HG02798 (cell line): Measurements from ENCODE around the gene MORN5.

Experiments used
- ATAC-seq: cut with Tn5 transposase; IDR thresholded peaks from one replicate; pipeline ENCODE4 v1.9.1; 2021; ENCODE audit warnings: mild to moderate bottlenecking; ENCODE audit not compliant: unreplicated experiment, poor library complexity

Gene MORN5

DNA sequence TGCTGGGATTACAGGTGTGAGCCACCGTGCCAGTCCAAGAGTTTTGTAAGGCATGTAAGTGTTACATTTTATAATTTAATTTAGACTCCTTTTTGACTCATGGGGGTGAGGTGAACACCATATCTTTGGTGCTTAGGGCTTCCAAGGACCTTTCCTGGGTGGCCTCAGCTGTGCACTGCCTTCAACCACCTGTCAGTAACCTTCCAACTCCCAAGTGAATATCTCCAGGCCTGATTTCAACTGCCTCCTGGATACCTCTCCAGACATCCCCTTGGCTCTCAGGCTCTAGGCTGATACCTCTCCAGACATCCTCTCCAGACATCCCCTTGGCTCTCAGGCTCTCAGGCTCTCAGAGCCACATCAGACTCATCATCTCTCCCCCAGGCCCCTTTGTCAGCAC is 35.7 kb upstream of the MORN5 start:
- ATAC-seq, result no peak

DNA sequence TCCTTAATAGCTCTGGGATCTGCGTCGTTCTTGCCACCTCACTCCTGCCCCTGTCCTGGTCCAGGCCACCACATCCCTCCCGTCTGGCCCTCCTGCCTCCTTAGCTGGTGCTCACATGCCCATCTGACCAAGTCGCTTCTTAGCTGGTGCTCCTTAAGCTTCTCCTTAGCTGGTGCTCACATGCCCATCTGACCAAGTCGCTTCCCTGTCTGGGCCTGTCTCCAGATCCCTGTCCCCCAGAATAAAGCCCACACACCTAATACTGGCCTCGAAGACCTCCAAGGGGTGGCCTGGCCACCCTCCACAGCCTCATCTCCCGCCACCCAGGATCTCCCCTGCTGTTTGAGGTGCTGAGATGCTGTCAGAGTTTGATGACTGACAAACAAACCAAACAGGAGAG is 35.2 kb upstream of the MORN5 start:
- no peak for ATAC-seq

- peak; percentile 78 for ATAC-seq
These were observed 34.6 kb upstream of the MORN5 start for GRCh38 chr9:122125158-122125508.

GRCh38 chr9:122125509-122126330 is 34.0 kb upstream of the MORN5 start:
- ATAC-seq, result no peak

DNA sequence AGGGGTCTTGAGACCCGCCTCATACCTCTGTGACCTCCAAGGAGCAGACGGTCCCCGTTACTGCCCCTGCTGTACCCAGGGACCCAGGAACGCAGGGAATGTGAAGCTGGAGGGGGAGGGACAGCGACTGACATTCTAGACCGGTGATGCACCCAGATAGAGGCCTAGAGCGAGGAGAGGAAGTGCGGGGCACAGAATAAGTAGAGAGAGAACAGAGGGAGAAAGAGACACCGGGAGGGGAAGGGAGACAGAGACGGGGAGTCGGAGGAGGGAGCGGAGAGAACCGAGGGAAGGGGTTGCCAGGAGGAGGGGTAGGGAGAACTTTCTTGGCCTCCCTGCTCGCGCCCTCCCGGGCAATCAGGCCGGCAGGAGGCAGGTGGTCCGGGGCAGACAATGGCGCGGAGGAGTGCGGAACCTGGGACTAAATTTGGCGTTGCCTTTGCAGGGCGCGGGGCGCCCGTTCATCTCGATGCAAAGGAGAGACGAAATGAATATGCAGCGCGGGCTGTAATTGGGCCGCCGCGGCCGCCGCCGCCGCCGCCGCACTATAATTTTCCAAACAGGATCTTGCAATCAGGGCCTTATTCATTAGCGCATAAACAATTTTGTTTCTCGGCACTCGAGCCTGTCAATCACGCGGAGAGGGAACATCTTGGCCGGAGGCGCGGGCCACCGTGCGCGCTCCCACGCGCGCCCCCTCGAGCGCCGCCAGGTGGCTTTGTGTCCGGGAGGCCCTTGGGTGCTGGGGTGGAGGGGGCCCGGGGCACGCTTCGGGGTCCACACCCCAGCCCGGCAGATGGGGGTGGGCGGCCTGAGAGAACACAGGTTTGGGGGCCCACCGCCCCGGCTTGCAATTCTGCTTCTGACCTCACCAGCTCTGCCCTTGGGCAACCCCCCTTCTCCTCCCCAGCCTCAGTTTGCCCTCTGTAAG is 33.1 kb upstream of the MORN5 start:
- no peak for ATAC-seq

DNA sequence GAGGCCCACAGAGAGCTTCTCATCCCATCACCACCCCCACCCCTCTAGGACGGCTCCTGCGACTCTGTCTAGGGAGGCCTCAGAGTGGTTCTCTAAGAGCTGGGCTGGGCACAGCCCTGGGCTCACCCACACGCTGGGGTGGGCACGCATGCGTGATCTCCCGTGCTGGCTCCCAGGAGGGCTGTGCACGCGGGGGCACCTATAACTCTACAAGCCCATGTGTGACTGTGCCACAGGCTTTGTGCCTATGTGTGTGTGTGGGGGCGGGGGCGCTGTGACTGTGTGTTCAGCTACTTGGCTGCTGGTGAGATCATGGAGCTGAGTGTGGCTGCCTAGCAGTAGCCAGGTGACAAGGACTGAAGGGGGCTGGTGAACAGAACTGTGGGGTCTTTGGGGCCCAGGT is 32.3 kb upstream of the MORN5 start:
- ATAC-seq, result no peak

DNA sequence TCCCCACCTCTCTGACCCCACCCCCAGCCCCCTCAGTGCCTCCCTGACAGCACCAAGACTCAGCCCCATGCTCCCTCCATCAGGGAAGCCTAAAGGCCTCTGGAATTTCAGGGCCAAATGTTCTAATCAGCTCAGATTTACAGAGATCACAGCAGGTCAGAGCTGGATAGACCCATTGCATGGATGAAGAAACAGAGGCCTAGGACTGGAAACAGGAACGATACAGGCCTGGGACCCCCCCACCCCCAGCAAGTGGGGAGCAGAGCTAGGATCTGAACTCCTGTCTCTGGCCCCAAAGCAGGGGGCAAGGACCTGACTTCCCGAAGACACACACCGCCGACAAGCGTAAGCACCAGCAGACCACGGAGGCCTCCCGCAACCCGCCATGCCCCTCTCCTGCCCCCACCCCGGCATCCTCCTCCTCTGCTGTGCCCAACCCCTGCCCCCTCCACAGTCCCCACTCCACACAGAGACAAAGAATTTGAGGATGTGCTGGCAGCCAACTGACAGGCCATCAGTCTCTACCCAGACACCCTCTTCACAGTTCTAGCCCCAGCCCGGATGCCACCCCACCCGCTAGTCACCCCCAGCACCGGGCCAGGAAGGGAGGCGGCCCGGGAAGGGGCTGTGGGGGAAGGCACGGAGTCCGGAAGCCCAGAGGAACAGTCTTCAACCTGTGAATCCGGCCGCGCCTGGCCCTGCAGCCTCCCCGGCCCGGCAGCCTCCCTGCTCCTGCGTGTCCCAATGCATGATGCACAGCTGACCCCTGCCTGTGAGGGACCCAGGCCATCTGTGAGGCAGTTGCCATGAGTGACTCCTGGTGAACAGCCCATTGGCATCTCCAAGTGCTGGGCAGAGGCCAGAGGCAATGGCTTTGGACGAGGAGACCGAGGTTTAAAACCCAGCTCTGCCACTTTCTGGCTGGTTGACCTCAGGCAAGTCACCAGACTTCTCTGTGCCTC is 31.4 kb upstream of the MORN5 start:
- ATAC-seq, result no peak

GRCh38 chr9:122128969-122129343 is 30.8 kb upstream of the MORN5 start:
- no peak for ATAC-seq

DNA sequence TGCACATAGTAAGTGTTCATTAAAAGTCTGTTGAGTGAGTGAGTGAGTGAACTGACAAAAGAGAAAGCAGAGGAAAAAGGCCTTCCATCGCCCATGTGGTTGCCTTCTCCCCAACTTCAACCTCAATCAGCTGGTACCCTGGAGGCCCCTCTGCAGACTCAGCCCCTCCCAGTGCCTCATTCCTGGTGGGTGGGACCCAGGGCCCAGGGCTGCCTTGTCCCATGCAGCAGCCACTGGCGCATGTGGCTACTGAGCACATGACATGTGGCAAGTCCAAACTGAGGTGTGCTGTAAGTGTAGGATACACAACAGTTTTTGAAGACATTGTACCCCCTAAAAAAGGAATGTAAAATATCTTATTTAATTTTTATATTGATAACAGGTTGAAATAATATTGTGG is 29.7 kb upstream of the MORN5 start:
- ATAC-seq, result no peak

GRCh38 chr9:122130837-122131236 is 28.9 kb upstream of the MORN5 start:
- no peak for ATAC-seq

DNA sequence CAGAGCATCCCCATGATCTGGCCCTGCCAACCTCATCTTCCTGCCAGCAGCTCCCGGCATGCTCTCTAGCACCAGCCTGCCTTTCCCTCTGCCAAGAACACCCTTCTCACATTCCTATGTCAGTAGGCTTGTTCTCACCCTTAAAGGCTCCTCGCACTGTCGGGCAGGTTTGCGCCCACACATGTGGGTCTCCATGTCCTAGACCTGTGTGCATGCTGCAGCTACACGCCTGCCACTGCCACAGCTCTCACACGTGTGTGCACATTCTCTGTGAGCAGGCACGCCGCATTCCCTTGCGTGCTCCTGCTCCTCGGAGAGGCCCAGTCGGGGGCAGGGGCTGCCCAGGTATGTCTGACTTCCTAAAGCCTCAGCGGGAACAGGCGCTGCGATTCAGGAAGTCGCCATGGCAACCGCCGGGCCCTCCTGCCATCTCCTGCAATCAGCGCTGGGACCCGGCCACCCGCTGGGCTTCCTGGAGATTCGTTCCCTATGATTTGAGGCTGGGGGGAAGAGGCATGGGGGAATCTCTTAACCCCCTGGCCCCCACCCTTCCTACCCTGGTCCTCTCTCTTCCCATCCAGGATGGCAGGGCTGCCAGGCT is 28.2 kb upstream of the MORN5 start:
- no peak for ATAC-seq

GRCh38 chr9:122132539-122132938 is 27.2 kb upstream of the MORN5 start:
- no peak for ATAC-seq

- no peak for ATAC-seq
These were observed 26.3 kb upstream of the MORN5 start for GRCh38 chr9:122133263-122133983.

DNA sequence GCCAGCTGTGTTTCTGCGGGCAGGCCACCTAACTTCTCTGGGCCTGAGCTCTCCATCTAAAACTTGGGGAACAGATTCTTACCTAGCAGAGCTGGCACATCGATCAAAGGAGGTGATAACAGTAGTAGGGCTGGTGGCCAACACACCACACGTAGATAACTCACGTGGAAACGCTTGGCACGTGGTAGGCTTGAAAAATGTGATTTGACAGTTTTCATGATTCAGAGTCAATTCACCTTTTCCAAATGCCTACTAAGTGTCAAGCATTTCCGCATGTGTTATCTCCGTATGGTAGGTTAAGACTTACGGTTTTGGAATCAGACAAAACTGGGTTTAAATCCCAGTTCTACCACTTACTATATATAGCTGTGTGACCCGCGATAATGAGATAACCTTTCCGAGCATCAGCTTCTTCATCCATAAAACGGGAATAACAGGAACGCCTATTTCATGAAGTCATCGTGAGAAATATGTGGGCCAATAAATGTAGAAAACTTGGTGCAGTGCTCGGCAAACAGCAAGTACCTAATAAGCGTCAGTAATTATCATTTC is 25.6 kb upstream of the MORN5 start:
- ATAC-seq, result no peak

GRCh38 chr9:122134822-122135528 is 24.7 kb upstream of the MORN5 start:
- ATAC-seq, result no peak

DNA sequence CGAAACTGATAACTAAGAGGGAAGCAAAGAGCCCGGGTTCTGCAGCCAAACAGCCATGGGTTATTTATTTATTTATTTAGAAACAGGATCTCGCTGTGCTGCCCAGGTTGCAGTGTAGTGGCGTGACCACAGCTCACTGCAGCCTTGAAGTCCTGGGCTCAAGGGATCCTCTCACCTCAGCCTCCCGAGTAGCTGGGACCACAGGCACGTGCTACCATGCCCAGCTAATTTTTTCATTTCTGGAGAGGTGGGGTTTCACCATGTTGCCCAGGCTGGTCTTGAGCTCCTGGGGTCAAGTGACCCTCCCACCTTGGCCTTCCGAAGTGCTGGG is 24.2 kb upstream of the MORN5 start:
- ATAC-seq, result no peak

DNA sequence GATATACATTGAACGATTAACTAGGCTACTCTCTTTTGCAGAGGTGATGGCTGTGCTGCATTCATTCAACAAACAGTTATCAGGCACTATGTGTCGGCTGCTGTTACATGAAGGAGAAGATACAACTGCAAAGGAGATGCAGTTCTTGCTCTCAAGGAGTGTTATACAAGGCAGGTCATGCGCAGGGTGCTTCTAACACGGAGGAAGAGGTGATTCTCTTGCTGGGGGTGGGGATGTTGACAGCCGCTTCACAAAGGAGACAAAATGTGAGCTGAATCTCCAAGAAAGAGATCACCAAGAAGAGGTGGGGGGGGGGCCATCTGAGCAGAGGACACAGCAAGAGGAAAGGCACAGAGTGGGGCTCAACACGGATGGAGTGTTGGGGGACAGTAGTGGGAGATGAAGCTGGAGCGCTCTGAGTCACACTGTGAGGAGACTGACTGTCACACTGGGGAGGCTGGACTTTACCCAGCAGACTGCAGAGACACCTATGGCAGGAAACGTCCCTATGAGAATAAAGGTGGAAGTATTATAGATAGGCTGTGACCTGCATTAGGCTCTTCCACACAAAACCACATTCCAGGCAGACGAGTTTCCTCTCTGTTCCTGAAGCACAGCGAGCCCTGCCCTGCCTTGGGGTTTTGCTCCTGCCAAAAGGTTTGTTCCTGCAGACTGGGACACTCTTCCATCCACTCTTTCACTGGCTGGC is 21.0 kb upstream of the MORN5 start:
- ATAC-seq, result no peak
